Measurements from ENCODE around the gene RASSF5.

RASSF5 gene

DNA sequence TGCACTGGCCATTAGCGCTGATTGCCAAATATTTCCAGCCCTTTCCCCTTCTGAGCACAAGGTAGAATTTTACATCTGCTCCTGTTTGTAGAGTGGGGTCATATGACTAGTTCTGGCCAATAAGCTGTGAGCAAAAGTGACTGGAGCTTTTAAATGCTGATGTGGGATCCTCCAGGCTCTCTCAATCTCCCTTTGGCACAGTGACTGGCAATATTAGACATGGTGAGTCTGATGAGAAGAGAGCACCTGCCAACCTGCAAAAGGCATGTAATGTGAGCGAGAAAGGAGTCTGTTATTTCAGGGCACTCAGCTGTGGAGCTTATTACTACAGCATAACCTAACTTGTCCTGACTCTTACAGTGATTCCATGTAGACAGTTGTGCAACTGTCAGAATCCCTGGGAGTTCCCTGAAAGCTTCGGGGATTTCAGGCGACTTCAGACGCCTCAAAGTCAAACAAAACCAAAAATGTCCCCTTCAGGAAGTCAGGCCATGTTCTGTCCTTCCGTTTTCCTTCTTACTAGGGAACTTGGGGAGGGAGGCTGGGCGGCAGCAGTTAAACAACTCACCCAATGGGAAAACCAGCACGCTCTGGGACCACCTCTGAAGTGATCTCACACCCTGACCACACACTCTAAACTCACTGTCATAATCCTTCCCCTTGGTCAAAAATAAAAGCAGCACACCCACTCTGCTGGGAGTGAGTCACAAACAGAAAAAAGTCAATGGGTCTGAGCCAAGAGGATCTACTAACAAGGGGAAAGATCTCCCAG lies 3.6 kb upstream of the RASSF5 start:
- TF ChIP-seq, protein P1, sequence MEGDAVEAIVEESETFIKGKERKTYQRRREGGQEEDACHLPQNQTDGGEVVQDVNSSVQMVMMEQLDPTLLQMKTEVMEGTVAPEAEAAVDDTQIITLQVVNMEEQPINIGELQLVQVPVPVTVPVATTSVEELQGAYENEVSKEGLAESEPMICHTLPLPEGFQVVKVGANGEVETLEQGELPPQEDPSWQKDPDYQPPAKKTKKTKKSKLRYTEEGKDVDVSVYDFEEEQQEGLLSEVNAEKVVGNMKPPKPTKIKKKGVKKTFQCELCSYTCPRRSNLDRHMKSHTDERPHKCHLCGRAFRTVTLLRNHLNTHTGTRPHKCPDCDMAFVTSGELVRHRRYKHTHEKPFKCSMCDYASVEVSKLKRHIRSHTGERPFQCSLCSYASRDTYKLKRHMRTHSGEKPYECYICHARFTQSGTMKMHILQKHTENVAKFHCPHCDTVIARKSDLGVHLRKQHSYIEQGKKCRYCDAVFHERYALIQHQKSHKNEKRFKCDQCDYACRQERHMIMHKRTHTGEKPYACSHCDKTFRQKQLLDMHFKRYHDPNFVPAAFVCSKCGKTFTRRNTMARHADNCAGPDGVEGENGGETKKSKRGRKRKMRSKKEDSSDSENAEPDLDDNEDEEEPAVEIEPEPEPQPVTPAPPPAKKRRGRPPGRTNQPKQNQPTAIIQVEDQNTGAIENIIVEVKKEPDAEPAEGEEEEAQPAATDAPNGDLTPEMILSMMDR (IDR thresholded peaks at IDR 0.05; ENCODE audit: insufficient read depth, missing control alignments), result no peak
- DNase-seq (ENCODE audit: insufficient read length, low spot score), result no peak
- no peak for FAIRE-seq

DNA sequence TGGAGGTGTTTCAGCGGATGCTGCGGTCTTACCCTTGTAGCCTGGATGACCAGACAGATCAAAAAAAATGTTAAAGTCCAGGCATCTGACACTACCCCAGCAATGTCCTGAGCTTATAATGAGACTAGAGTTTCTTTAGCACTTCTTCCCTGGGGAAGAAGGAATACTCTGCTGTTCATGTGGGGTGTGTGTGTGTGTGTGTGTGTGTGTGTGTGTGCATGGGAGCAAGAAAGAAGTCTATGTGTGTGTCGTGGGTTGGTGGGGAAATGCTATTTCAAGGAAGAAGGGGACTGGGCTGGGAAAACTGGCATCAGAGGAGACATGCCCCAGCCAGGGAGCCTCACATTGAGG lies 3.0 kb upstream of the RASSF5 start:
- TF ChIP-seq, protein P1 (IDR thresholded peaks at IDR 0.05; ENCODE audit: insufficient read depth, missing control alignments), result no peak
- FAIRE-seq, result no peak

DNA sequence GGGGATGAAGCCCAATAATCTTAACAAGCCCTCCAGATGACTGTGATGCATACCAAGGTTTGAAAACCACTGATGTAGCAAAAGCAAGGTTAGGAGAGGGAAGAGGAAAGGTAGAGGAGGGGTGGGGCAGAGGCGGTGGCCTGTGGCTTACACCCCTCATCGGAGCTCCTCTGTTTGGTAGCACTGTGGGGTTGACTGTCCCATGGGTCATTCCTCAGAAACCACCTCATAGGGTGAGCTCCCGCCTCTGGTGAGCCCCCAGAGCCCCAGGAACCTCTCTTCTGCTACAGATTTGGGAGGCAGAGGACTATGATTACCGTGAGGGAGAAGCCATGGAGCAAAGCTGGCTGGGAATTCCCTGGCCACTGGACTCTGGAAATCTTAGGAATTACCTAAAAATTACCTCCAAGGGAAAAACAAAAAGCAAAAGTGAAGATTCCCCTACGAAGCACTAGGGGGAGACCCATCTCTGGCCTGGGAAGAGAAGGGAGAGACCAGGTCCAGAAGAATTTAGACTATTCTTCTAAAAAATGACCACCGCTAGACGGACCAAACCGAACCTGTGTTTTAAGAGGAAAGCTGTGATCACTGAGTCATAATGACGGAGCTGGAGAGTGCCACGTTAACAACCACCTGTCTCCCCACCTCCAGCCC lies 1.5 kb upstream of the RASSF5 start:
- DNase-seq (ENCODE audit: insufficient read length, low spot score), result no peak
- FAIRE-seq, result no peak
- TF ChIP-seq, protein P1 (IDR thresholded peaks at IDR 0.05; ENCODE audit: insufficient read depth, missing control alignments), result peak; percentile 30

More for the DNA sequence above, 3.0 kb upstream of the RASSF5 start:
- DNase-seq (ENCODE audit: insufficient read length, low spot score), result no peak

DNA sequence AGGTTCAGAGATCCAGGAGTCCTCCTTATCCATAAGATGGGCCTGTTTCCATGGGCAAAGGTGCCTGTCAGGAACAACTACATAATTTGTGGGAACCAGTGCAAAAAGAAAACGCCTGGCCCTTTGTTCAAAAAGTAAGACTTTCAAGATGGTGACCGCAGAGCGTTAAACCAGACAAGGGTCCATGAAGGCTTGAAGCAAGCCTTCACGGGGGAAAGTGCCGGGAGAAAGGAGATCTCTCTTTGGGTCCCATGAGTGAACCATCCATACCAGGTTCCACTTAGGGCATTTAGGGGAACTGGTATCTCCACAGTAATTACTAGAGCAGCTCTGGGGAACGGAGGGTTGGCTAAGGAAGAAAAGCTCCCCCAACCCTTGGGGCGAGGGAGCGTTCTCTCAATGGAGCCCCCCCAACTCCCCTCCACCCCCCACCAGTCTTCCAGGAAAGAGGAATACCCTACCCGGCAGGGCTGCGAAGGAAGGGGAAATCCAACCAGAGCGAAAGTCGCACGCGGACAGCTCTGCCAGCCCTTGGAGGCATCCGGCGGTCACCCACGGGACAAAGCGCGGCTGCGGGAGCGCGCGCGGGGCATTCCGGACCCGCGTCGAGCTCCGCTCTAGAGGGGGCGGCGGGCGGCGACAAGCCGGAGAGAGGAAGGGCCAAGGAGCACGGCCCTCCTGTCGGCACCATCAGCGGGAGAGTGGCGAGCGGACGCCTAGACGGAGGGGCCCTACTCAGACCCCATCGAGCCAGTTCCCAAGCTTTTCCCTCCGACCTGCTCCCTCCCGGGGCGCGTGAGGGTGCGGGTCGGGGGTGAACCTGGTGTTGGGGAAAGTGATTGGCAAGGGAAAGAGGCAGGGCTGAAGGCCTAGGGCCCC lies 687 bp upstream of the RASSF5 start:
- TF ChIP-seq, protein P1 (IDR thresholded peaks at IDR 0.05; ENCODE audit: insufficient read depth, missing control alignments), result no peak
- DNase-seq (ENCODE audit: insufficient read length, low spot score) (no peak), FAIRE-seq (no peak)

DNA sequence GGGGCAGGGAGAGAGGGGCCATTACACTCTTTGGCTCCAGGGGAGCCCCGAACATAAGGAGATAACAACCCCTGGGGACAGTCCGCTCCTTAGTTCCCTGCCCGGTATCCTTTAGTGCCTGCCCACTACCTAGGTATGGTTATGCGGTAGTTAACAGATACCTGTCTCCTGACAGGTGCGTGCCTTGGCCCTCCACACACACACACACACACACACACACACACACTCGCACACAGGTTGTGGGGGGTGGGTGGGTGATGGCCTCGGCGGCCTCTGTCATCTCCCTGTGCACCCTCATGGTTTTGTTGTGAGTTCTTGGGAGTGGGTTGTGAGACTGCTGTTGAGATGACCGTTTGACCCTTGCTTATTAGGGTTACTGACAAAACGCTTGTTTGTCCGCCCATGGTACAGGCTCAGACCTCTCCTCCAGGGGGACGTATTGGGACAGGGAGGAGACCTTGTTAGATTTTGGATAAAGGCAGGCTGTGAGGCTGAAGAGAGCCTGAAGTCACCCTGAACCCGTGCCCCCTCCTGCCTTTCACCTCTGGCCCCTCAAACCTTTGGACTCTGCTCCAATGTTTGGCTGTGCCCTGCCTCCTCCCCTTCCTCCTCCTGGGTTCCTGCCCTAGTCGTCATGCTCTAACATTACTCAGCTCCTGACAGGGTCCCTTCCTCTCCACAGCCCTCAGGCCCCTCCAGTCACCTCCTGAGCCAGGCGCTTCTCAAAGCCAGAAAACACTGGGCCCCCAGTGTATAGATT lies 979 bp downstream of the RASSF5 start:
- no peak for FAIRE-seq
- TF ChIP-seq, protein P1 (IDR thresholded peaks at IDR 0.05; ENCODE audit: insufficient read depth, missing control alignments), result no peak
- DNase-seq (ENCODE audit: insufficient read length, low spot score), result no peak

DNA sequence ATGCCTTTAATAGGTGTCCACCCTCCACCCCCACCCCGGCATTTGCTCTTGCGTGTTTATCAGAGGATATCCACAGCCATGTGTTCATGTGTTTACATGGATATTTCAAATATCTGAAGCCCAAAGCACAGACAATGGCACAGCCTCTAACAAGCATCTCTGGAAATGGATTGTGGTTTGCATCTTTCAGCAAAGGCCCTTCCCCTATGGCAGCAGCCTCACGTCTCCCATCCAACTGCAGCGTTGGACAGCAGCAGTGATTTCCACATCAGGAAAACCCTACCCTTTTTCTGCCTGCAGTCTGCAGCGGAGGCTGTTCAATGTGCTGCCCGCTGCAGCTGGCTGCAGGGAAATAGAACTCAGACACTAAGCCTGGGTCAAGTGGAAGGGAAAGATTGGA lies 1.6 kb downstream of the RASSF5 start:
- DNase-seq (ENCODE audit: insufficient read length, low spot score) (no peak), FAIRE-seq (no peak)
- TF ChIP-seq, protein P1 (IDR thresholded peaks at IDR 0.05; ENCODE audit: insufficient read depth, missing control alignments), result no peak
